Measurements from ENCODE around the gene FRMD6. TPM values are rescaled to one million over a fixed set of nuclear protein-coding genes. Genes with fewer than 3 reads are reported as not detected.

The FRMD6 gene
- total and polyA plus RNA-seq, 2 experiments from 2014 or later, result 8.4 to 24.7 TPM

GRCh38 chr14:51666070-51666469 lies 14.4 kb downstream of the FRMD6 start:
- Histone ChIP-seq H3K27ac (no peak overlapping the region), H3K36me3 (no peaks in the 10 kb centered on the region)
- no peak for TF ChIP-seq CTCF (IDR thresholded peaks at IDR 0.05; ENCODE audit: low read depth, low read length)

GRCh38 chr14:51666826-51667225 lies 15.1 kb downstream of the FRMD6 start:
- no peak overlapping the region for H3K27ac ChIP-seq
- H3K36me3 ChIP-seq, result no peaks in the 10 kb centered on the region
- peaks cover 4% of the 10 kb centered on the region for H3K4me1 ChIP-seq (ENCODE audit: low read depth)
- no peaks in the 10 kb centered on the region for H3K27me3 ChIP-seq
- TF ChIP-seq CTCF (IDR thresholded peaks at IDR 0.05; ENCODE audit: low read depth, low read length), result no peak
- no peaks in the 10 kb centered on the region for H3K9me3 ChIP-seq (ENCODE audit: low read depth)
- no peak overlapping the region for H3K4me3 ChIP-seq
- no peak for DNase-seq (ENCODE audit: low read depth in 1 of 2, low spot score in 1 of 2)

More at GRCh38 chr14:51666070-51666469, 14.4 kb downstream of the FRMD6 start:
- Histone ChIP-seq H3K4me1 (ENCODE audit: low read depth) (peaks cover 4% of the 10 kb centered on the region), H3K4me3 (no peak overlapping the region), H3K9me3 (ENCODE audit: low read depth) (no peaks in the 10 kb centered on the region), H3K27me3 (no peaks in the 10 kb centered on the region)
- DNase-seq (ENCODE audit: low read depth in 1 of 2, low spot score in 1 of 2), result no peak

- no peak for DNase-seq (ENCODE audit: low read depth in 1 of 2, low spot score in 1 of 2)
- no peak overlapping the region for H3K4me3 ChIP-seq
- no peak for TF ChIP-seq CTCF (IDR thresholded peaks at IDR 0.05; ENCODE audit: low read depth, low read length)
- peaks cover 4% of the 10 kb centered on the region for H3K4me1 ChIP-seq (ENCODE audit: low read depth)
- H3K27ac ChIP-seq, result no peak overlapping the region
- no peaks in the 10 kb centered on the region for H3K27me3 ChIP-seq
- no peaks in the 10 kb centered on the region for H3K9me3 ChIP-seq (ENCODE audit: low read depth)
- H3K36me3 ChIP-seq, result no peaks in the 10 kb centered on the region
Observed at GRCh38 chr14:51668870-51669269, 17.2 kb downstream of the FRMD6 start.

GRCh38 chr14:51674294-51675002 lies 22.7 kb downstream of the FRMD6 start:
- Histone ChIP-seq H3K9me3 (ENCODE audit: low read depth) (no peaks in the 10 kb centered on the region), H3K4me3 (no peak overlapping the region), H3K27me3 (no peaks in the 10 kb centered on the region), H3K27ac (no peak overlapping the region), H3K36me3 (no peaks in the 10 kb centered on the region), H3K4me1 (ENCODE audit: low read depth) (no peaks in the 10 kb centered on the region)
- no peak for TF ChIP-seq CTCF (IDR thresholded peaks at IDR 0.05; ENCODE audit: low read depth, low read length)
- DNase-seq (ENCODE audit: low read depth in 1 of 2, low spot score in 1 of 2), result peak in 1 of 2 donors; percentile 60

- Histone ChIP-seq H3K27ac (no peak overlapping the region), H3K9me3 (ENCODE audit: low read depth) (no peaks in the 10 kb centered on the region), H3K27me3 (no peaks in the 10 kb centered on the region), H3K4me1 (ENCODE audit: low read depth) (peaks cover 9% of the 10 kb centered on the region), H3K4me3 (no peak overlapping the region), H3K36me3 (no peaks in the 10 kb centered on the region)
- no peak for TF ChIP-seq CTCF (IDR thresholded peaks at IDR 0.05; ENCODE audit: low read depth, low read length)
- peak in 1 of 2 donors; percentile 57 for DNase-seq (ENCODE audit: low read depth in 1 of 2, low spot score in 1 of 2)
Observed at GRCh38 chr14:51676549-51676948, 24.8 kb downstream of the FRMD6 start.

Measured in cardiac muscle cell (in vitro differentiated cells and primary cell).